Activated CD4-positive, alpha-beta T cell treated with anti-CD3 and anti-CD28 coated beads, Interleukin-2, amount 50 U/mL, for 16 hours (primary cell): ENCODE data around the gene WWOX.

ENCODE experiments used
- DNase-seq: peaks from one replicate; pipeline ENCODE4 v3.0.0-alpha.2; 2020

The WWOX gene

GRCh38 chr16:78483124-78483992 is 383.9 kb downstream of the WWOX start:
- DNase-seq = no peak

GRCh38 chr16:78484509-78485058 is 385.1 kb downstream of the WWOX start:
- DNase-seq = no peak

- DNase-seq = no peak
Observed at GRCh38 chr16:78485188-78485916, 385.9 kb downstream of the WWOX start.

GRCh38 chr16:78485917-78486257 is 386.4 kb downstream of the WWOX start:
- DNase-seq = no peak

GRCh38 chr16:78487471-78487870 is 388.0 kb downstream of the WWOX start:
- no peak for DNase-seq

GRCh38 chr16:78489072-78489471 is 389.6 kb downstream of the WWOX start:
- no peak for DNase-seq

GRCh38 chr16:78489631-78490030 is 390.2 kb downstream of the WWOX start:
- no peak for DNase-seq

GRCh38 chr16:78490431-78490830 is 391.0 kb downstream of the WWOX start:
- DNase-seq = no peak

GRCh38 chr16:78490847-78491246 is 391.4 kb downstream of the WWOX start:
- no peak for DNase-seq

- no peak for DNase-seq
Observed at GRCh38 chr16:78493573-78493972, 394.1 kb downstream of the WWOX start.

- DNase-seq = no peak
Observed at GRCh38 chr16:78494105-78494504, 394.7 kb downstream of the WWOX start.

- no peak for DNase-seq
Observed at GRCh38 chr16:78494674-78495073, 395.2 kb downstream of the WWOX start.

- DNase-seq = no peak
Observed at GRCh38 chr16:78496189-78496588, 396.7 kb downstream of the WWOX start.

- DNase-seq = no peak
Observed at GRCh38 chr16:78499399-78499798, 399.9 kb downstream of the WWOX start.

GRCh38 chr16:78500659-78501270 is 401.3 kb downstream of the WWOX start:
- no peak for DNase-seq

- DNase-seq = no peak
Observed at GRCh38 chr16:78501744-78502143, 402.3 kb downstream of the WWOX start.

GRCh38 chr16:78502812-78503350 is 403.4 kb downstream of the WWOX start:
- DNase-seq = no peak

- DNase-seq = peak; percentile 68
Observed at GRCh38 chr16:78503602-78504001, 404.1 kb downstream of the WWOX start.

GRCh38 chr16:78504401-78504851 is 405.0 kb downstream of the WWOX start:
- no peak for DNase-seq

GRCh38 chr16:78505036-78505435 is 405.6 kb downstream of the WWOX start:
- DNase-seq = no peak

- DNase-seq = no peak
Observed at GRCh38 chr16:78505544-78506366, 406.3 kb downstream of the WWOX start.
